ENCODE results near the gene TGM5.

Gene TGM5

GRCh38 chr15:43266834-43267233 is at the start of gene TGM5:
Gene TGM5 (minus strand): TSS chr15:43266928. CDS start chr15:43266849, 79 bp downstream.
- TF ChIP-seq, protein P1, sequence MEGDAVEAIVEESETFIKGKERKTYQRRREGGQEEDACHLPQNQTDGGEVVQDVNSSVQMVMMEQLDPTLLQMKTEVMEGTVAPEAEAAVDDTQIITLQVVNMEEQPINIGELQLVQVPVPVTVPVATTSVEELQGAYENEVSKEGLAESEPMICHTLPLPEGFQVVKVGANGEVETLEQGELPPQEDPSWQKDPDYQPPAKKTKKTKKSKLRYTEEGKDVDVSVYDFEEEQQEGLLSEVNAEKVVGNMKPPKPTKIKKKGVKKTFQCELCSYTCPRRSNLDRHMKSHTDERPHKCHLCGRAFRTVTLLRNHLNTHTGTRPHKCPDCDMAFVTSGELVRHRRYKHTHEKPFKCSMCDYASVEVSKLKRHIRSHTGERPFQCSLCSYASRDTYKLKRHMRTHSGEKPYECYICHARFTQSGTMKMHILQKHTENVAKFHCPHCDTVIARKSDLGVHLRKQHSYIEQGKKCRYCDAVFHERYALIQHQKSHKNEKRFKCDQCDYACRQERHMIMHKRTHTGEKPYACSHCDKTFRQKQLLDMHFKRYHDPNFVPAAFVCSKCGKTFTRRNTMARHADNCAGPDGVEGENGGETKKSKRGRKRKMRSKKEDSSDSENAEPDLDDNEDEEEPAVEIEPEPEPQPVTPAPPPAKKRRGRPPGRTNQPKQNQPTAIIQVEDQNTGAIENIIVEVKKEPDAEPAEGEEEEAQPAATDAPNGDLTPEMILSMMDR (IDR thresholded peaks at IDR 0.05; ENCODE audit: low read depth, low read length, missing control alignments) = no peak
- no peak within 1 kb of the TSS for H3K4me3 ChIP-seq (ENCODE audit: low read depth, low read length)
- no peak for DNase-seq (ENCODE audit: low read depth)
- in situ Hi-C loops (cut with HindIII; ENCODE audit: low sequenced_read_pairs) = no loop called here

DNA sequence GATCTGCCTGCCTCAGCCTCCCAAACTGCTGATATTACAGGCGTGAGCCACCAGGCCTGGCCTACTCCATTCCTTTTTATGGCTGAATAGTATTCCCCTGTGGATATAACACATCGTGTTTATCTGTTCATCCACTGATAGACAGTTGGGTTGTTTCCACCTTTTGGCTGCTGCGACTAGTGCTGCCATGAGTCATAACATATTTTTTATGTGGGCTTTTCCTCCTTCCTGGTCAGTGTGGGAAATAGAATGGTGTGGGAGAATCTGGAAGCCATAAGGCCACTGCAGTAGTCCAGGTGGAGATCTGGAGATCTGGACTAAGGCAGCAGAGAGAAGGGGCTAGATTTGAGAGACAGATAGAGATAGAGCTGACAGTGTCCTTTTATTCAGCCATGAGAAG is 47.4 kb upstream of the TGM5 start:
- TF ChIP-seq, protein P1 (IDR thresholded peaks at IDR 0.05; ENCODE audit: low read depth, low read length, missing control alignments) = no peak
- no peak overlapping the region for H3K4me3 ChIP-seq (ENCODE audit: low read depth, low read length)
- in situ Hi-C loops (cut with HindIII; ENCODE audit: low sequenced_read_pairs) = no loop called here
- DNase-seq (ENCODE audit: low read depth) = no peak

DNA sequence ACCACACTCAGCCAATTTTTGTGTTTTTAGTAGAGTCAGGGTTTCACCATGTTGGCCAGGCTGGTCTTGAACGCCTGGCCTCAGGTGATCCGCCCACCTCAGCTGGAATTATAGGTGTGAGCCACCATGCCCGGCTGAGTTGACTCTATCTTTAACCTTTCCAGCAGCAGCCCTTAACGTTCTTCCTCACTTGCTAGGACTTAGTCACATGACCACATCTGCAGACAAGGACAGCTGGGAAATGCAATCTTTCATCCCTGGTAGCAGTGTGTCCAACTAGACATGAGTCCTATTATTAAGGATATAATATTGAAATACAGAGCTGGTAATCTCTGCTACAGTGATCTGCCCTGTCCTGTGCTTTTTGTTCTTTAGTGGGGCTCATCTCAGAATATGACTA is 45.6 kb upstream of the TGM5 start:
- DNase-seq (ENCODE audit: low read depth) = no peak
- in situ Hi-C loops (cut with HindIII; ENCODE audit: low sequenced_read_pairs) = no loop called here
- TF ChIP-seq, protein P1 (IDR thresholded peaks at IDR 0.05; ENCODE audit: low read depth, low read length, missing control alignments) = no peak
- H3K4me3 ChIP-seq (ENCODE audit: low read depth, low read length) = no peak overlapping the region

DNA sequence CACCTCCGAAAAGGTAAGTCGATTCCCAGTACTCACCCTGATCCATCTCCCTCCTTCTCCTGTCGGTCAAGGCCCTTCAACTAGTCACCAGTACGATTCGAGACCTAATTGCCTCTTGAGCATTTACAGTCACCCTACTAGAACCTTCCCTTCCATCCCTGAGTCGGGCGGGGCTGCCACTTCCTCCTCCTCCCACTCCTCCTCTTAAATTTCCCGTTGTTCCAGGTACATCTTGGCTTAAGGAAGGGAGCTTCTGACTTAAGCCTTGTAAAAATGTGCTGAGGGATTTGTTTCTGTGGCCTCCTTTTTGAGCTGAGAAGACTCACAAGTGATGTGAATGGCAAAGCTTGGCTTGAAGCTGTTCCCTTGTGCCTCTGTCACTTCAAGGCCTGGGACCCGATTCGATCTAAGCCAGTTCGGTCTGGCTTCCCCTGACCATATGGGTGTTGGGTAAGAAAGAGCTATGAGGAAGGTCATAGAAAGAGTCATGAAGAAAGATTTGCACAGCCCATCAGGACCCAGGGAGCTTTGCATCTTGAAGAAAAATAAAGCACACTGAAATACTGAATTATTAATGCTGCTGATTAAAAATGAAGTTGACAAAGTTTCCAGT is 35.6 kb upstream of the TGM5 start, which contains the start of gene TGM7:
Gene TGM7, minus strand, starts transcription at position 51 of the 613 bp plus-strand sequence.
- no peak within 1 kb of the TSS for H3K4me3 ChIP-seq (ENCODE audit: low read depth, low read length)
- TF ChIP-seq, protein P1 (IDR thresholded peaks at IDR 0.05; ENCODE audit: low read depth, low read length, missing control alignments) = no peak
- in situ Hi-C loops (cut with HindIII; ENCODE audit: low sequenced_read_pairs) = loop anchor here (5.0 kb wide), 1 partner anchor 55 kb away; no protein-coding TSS in a partner anchor
- DNase-seq (ENCODE audit: low read depth) = no peak

DNA sequence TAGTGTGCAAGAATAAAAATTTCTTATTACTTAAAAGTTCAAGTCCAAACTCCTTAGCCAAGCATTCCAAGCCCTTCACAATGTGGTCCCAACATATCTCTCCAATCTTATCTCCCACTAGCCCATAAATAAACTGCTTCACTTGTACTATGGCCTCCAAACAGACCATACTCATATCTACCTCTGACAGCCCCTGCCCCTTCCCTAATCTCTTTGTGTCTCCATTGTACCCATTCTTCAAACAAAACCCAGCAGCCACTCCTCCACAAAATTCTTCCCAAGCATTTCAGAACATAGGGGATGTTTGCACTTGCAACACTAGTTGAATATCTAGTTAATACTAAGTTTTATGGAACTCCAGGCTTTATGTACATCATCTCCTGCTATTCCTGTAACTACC is 33.2 kb upstream of the TGM5 start:
- DNase-seq (ENCODE audit: low read depth) = no peak
- in situ Hi-C loops (cut with HindIII; ENCODE audit: low sequenced_read_pairs) = loop anchor here (5.0 kb wide), 1 partner anchor 53 kb away; no protein-coding TSS in a partner anchor
- TF ChIP-seq, protein P1 (IDR thresholded peaks at IDR 0.05; ENCODE audit: low read depth, low read length, missing control alignments) = no peak

GRCh38 chr15:43299411-43299810 is 32.7 kb upstream of the TGM5 start:
- DNase-seq (ENCODE audit: low read depth) = no peak
- no peak overlapping the region for H3K4me3 ChIP-seq (ENCODE audit: low read depth, low read length)
- in situ Hi-C loops (cut with HindIII; ENCODE audit: low sequenced_read_pairs) = no loop called here
- TF ChIP-seq, protein P1 (IDR thresholded peaks at IDR 0.05; ENCODE audit: low read depth, low read length, missing control alignments) = no peak

More for the DNA sequence above, 33.2 kb upstream of the TGM5 start:
- no peak overlapping the region for H3K4me3 ChIP-seq (ENCODE audit: low read depth, low read length)
